HUES48 (cell line): ENCODE measurements around the gene MRPL24.

Source experiments
- H3K27ac ChIP-seq: one replicate; pipeline ENCODE4 v1.7.0; 2013; ENCODE audit warnings: low read depth, low read length, inconsistent platforms
- H3K27me3 ChIP-seq: 2 replicates; pipeline ENCODE4 v1.6.1; 2013; ENCODE audit warnings: mild to moderate bottlenecking, low read length; ENCODE audit not compliant: control insufficient read depth, insufficient read depth
- H3K36me3 ChIP-seq: 2 replicates; pipeline ENCODE4 v1.6.1; 2013; ENCODE audit warnings: low read length; ENCODE audit not compliant: control insufficient read depth, insufficient read depth
- H3K4me1 ChIP-seq: 2 replicates; pipeline ENCODE4 v1.6.1; 2013; ENCODE audit warnings: mild to moderate bottlenecking, low read length; ENCODE audit not compliant: control insufficient read depth, insufficient read depth
- H3K4me3 ChIP-seq: 2 replicates; pipeline ENCODE4 v1.5.1; 2013; ENCODE audit warnings: mild to moderate bottlenecking, low read depth, low read length
- H3K9ac ChIP-seq: 2 replicates; pipeline ENCODE4 v1.6.1; 2013; ENCODE audit warnings: mild to moderate bottlenecking, low read depth, low read length, moderate library complexity
- H3K9me3 ChIP-seq: 2 replicates; pipeline ENCODE4 v1.6.1; 2013; ENCODE audit warnings: low read length; ENCODE audit not compliant: control insufficient read depth, insufficient read depth

The MRPL24 gene

GRCh38 chr1:156708218-156708661 lies 32.6 kb downstream of the MRPL24 start:
- peak overlapping the region; percentile 73 for H3K4me3 ChIP-seq
- H3K9me3 ChIP-seq = no peaks in the 10 kb centered on the region
- H3K27me3 ChIP-seq = peaks cover 16% of the 10 kb centered on the region
- peak overlapping the region; percentile 97 for H3K27ac ChIP-seq
- peaks cover 57% of the 10 kb centered on the region for H3K4me1 ChIP-seq
- H3K36me3 ChIP-seq = no peaks in the 10 kb centered on the region
- H3K9ac ChIP-seq = 0 out of 2 replicates have a peak overlapping the region, but pooled peaks have one; percentile 10

- H3K9me3 ChIP-seq = no peaks in the 10 kb centered on the region
- H3K4me1 ChIP-seq = peaks cover 60% of the 10 kb centered on the region
- H3K9ac ChIP-seq = peak overlapping the region; percentile 10; the same call in 1 of the 2 replicates
- no peaks in the 10 kb centered on the region; the same call in 1 of the 2 replicates for H3K36me3 ChIP-seq
- H3K27ac ChIP-seq = peak overlapping the region; percentile 97
- peaks cover 16% of the 10 kb centered on the region for H3K27me3 ChIP-seq
- H3K4me3 ChIP-seq = peak overlapping the region; percentile 73
Measured at GRCh38 chr1:156707417-156708217, 33.3 kb downstream of the MRPL24 start.

GRCh38 chr1:156706657-156707416 lies 34.1 kb downstream of the MRPL24 start:
- Histone ChIP-seq H3K36me3 (no peaks in the 10 kb centered on the region; the same call in 1 of the 2 replicates), H3K27me3 (peaks cover 16% of the 10 kb centered on the region), H3K9me3 (no peaks in the 10 kb centered on the region), H3K9ac (peak overlapping the region; percentile 62), H3K4me1 (peaks cover 60% of the 10 kb centered on the region), H3K4me3 (peak overlapping the region; percentile 73), H3K27ac (peak overlapping the region; percentile 97)

- peaks cover 54% of the 10 kb centered on the region for H3K4me1 ChIP-seq
- peaks cover 5% of the 10 kb centered on the region for H3K36me3 ChIP-seq
- peak overlapping the region; percentile 73 for H3K4me3 ChIP-seq
- H3K27ac ChIP-seq = peak overlapping the region; percentile 97
- H3K9me3 ChIP-seq = no peaks in the 10 kb centered on the region
- H3K27me3 ChIP-seq = peaks cover 16% of the 10 kb centered on the region
- H3K9ac ChIP-seq = peak overlapping the region; percentile 62
Measured at GRCh38 chr1:156705918-156706656, 34.8 kb downstream of the MRPL24 start.

GRCh38 chr1:156705321-156705917 lies 35.5 kb downstream of the MRPL24 start, which contains the start of gene CRABP2:
Gene CRABP2, minus strand, starts transcription at chr1:156705583. Its CDS starts 137 bp downstream, at chr1:156705446.
- peak within 1 kb of the TSS; percentile 73 for H3K4me3 ChIP-seq
- H3K36me3 ChIP-seq = peaks cover 12% of the 10 kb centered on the region
- H3K9me3 ChIP-seq = no peaks in the 10 kb centered on the region
- peaks cover 16% of the 10 kb centered on the region for H3K27me3 ChIP-seq
- peak within 1 kb of the TSS; percentile 97 for H3K27ac ChIP-seq
- peaks cover 50% of the 10 kb centered on the region for H3K4me1 ChIP-seq
- H3K9ac ChIP-seq = peak within 1 kb of the TSS; percentile 62

GRCh38 chr1:156704930-156705320 lies 36.0 kb downstream of the MRPL24 start:
- H3K4me1 ChIP-seq = peaks cover 45% of the 10 kb centered on the region
- H3K27me3 ChIP-seq = peaks cover 16% of the 10 kb centered on the region
- peak overlapping the region; percentile 73 for H3K4me3 ChIP-seq
- H3K36me3 ChIP-seq = peaks cover 16% of the 10 kb centered on the region
- peak overlapping the region; percentile 97 for H3K27ac ChIP-seq
- peak overlapping the region; percentile 8; the same call in 1 of the 2 replicates for H3K9ac ChIP-seq
- no peaks in the 10 kb centered on the region for H3K9me3 ChIP-seq

- H3K27me3 ChIP-seq = peaks cover 16% of the 10 kb centered on the region
- no peaks in the 10 kb centered on the region for H3K9me3 ChIP-seq
- H3K4me3 ChIP-seq = peak overlapping the region; percentile 73
- peaks cover 38% of the 10 kb centered on the region for H3K4me1 ChIP-seq
- H3K9ac ChIP-seq = no peak overlapping the region
- no peak overlapping the region for H3K27ac ChIP-seq
- H3K36me3 ChIP-seq = peaks cover 23% of the 10 kb centered on the region
Measured at GRCh38 chr1:156704166-156704711, 36.6 kb downstream of the MRPL24 start.

GRCh38 chr1:156703741-156704140 lies 37.1 kb downstream of the MRPL24 start:
- H3K4me3 ChIP-seq = peak overlapping the region; percentile 73
- H3K36me3 ChIP-seq = peaks cover 28% of the 10 kb centered on the region
- peaks cover 16% of the 10 kb centered on the region for H3K27me3 ChIP-seq
- no peaks in the 10 kb centered on the region for H3K9me3 ChIP-seq
- H3K9ac ChIP-seq = no peak overlapping the region
- peaks cover 33% of the 10 kb centered on the region for H3K4me1 ChIP-seq
- no peak overlapping the region for H3K27ac ChIP-seq

GRCh38 chr1:156703336-156703735 lies 37.6 kb downstream of the MRPL24 start:
- H3K9me3 ChIP-seq = no peaks in the 10 kb centered on the region
- peak overlapping the region; percentile 73 for H3K4me3 ChIP-seq
- H3K4me1 ChIP-seq = peaks cover 29% of the 10 kb centered on the region
- peaks cover 16% of the 10 kb centered on the region for H3K27me3 ChIP-seq
- H3K36me3 ChIP-seq = peaks cover 32% of the 10 kb centered on the region
- no peak overlapping the region for H3K9ac ChIP-seq
- H3K27ac ChIP-seq = no peak overlapping the region
